HG03342 (cell line): ENCODE data around the gene PRKAG3.
"Not testable (repeated sequence)": the region's sequence is repeated elsewhere in the genome, so short reads cannot be mapped to it uniquely, and the experiment has no call there.

Experiments
- ATAC-seq: cut with Tn5 transposase; IDR thresholded peaks from one replicate; pipeline ENCODE4 v1.9.1; 2021; ENCODE audit warnings: mild to moderate bottlenecking, moderate library complexity; ENCODE audit not compliant: unreplicated experiment

PRKAG3 gene

GRCh38 chr2:218863021-218863520 is 31.5 kb upstream of the PRKAG3 start:
- no peak for ATAC-seq

GRCh38 chr2:218861645-218862318 is 30.2 kb upstream of the PRKAG3 start:
- no peak for ATAC-seq

DNA sequence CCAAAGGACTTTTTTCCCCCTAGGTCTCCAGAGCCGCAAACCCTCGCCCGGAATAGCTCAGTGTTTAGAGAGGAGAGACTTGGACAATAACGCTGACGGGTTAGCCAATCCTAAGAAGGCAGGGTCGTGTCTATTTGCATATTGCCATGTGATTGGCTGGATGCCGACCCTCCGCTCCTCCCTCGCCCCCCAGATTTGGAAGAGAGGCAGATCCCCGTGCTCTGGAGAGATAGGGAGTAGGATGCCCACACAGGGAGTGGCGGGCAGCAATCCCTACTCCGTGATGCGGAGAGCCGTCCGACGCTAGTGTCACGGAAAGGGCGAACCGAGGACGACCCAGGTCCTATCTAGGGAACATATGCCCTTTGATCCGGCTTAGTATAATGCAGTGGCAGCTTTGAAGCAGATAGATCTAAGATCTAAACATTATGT is 29.4 kb upstream of the PRKAG3 start:
- no peak for ATAC-seq

- no peak for ATAC-seq
Observed at GRCh38 chr2:218859988-218860831, 28.6 kb upstream of the PRKAG3 start.

GRCh38 chr2:218859556-218859987 is 28.0 kb upstream of the PRKAG3 start, which contains the start of gene WNT6:
WNT6 (plus strand) TSS chr2:218859805; CDS start chr2:218860038, 233 bp downstream.
- ATAC-seq, result no peak

- ATAC-seq, result no peak
Observed at GRCh38 chr2:218858671-218859555, 27.3 kb upstream of the PRKAG3 start.

DNA sequence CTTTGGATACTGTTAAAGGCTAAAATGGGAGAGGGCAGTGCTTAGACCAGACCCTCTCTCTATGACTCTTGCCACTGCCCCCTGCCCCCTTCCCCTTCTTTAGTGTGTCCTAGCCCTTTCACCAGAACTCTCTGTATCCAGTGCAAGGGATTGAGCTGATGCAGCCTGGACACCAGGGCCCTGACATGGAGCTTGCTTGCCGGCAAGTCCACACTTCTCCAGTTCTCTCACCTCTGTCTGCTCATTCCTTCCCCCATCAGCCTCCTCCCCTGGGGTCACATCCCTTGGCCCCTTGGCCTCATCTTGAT is 26.5 kb upstream of the PRKAG3 start:
- ATAC-seq, result no peak

- no peak for ATAC-seq
Observed at GRCh38 chr2:218857371-218858137, 26.0 kb upstream of the PRKAG3 start.

DNA sequence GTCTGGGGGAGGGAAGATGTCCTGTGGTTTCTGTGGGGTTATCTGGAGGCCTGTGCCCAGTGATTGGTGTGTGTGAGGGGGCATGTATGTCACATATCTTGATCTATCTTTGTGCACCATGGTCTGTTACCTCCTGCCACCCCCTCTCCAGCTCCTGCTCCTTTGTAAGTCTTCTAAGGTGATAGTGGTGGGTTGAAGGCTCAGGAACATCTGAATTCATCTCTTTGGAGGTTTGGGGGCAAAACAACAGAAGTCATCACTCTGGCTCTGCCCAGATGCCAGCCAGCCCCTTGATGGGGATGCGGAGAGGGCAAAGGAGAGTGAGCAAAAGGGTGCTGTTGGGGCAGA is 25.3 kb upstream of the PRKAG3 start:
- no peak for ATAC-seq

- ATAC-seq, result no peak
Observed at GRCh38 chr2:218856167-218856895, 24.7 kb upstream of the PRKAG3 start.

GRCh38 chr2:218855305-218856166 is 23.9 kb upstream of the PRKAG3 start:
- ATAC-seq, result no peak

DNA sequence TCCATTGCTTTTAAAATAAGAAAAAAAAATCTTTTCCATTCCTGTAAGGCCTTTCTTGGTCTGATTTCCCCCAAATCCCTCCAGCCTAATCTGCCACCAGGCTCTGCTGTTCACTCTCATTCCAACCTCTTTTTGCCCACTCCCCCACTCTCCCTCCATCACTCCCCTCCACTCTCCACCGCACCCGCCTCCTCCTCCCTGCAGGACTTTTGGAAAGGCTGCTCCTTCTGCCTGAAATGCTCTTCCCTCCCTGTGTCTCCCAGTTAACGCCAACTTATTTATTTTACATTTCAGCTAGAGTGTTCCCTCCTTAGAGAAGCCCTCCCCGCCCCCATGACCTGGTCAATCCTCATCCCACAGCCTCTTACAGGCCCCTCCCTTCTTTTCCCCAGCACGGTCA is 23.3 kb upstream of the PRKAG3 start:
- ATAC-seq, result no peak

DNA sequence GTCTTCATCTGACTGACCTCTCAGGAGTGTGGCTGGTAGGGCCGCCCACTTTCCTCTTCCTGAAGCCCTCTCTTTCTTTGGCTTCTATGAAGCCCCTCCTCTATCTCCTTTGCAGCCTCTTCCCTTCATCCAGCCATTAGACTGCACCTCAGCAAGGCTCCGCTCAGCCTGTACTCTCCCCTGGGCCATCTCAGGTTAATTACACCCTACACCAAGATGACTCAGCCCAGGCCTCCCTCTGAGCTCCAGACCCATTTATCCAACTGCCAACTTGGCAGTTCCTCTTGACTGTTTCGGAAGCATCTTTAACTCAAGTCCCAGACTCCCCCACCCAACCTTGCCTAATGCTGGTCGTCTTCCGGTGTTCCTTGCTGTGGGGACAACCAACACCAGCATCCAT is 22.2 kb upstream of the PRKAG3 start:
- ATAC-seq, result no peak

DNA sequence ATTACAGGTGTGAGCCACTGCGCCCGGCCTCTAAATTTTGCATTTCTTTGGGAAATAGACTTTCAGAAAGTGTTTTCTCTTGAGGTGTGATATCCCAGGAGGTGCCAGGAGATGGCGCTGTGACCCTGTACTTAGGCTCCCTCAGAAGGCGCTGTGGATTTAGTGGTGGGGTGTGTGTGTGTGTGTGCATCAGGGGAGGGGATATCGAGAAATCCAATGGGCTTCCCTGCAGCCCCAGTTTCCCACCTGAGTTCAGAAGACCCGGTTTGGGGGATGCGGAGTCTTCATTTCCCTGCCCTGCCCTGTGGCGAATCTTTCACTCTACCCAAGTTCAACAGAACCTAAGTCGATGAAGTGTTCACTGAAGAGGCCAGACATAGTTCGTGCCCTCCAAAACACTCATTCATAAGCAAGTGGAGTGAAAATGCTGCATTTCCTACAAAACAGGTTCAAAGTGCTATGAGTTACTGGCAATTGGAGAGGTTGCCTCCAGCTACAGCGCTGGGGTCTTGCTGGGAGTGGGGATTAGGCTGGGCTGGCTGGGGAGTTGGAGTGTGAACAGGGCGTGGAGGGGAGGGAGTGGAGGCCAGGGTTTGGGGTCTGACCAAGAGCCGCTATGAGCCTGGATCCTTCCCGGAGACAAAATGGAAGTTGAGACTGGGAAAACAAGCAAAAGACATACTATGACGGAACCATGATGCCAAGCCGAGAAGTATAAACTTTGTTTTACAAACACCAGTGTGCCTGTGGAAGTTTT is 21.5 kb upstream of the PRKAG3 start:
- ATAC-seq, result no peak

DNA sequence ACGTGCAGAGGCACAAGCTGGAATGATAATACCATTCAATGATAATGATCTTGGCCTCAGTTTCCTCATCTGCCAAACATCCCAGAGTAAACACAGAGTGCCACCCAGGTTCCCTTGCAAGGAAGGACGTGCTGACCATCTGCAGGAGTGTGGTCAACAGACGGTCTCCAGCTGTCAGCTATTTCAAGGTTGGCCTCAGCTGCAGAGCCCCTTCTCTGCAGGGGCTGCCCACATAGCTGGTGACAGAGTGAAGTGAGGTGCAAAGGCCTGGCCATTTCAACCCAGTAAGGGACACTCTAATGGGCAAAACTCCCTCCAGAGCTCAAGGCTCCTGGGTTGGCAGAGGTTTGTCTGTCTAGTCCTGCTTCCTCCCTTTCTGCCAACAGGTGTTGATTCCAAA is 19.7 kb upstream of the PRKAG3 start:
- ATAC-seq, result no peak

- ATAC-seq, result no peak
Observed at GRCh38 chr2:218850796-218851195, 19.2 kb upstream of the PRKAG3 start.

- no peak for ATAC-seq
Observed at GRCh38 chr2:218849721-218850120, 18.1 kb upstream of the PRKAG3 start.

DNA sequence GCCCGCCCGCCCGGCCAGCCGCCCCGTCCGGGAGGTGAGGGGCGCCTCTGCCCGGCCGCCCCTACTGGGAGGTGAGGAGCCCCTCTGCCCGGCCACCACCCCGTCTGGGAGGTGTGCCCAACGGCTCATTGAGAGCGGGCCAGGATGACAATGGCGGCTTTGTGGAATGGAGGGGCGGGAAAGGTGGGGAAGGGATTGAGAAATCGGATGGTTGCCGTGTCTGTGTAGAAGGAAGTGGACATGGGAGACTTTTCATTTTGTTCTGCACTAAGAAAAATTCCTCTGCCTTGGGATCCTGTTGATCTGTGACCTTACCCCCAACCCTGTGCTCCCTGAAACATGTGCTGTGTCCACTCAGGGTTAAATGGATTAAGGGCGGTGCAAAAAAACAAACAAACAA is 15.4 kb upstream of the PRKAG3 start:
- ATAC-seq, result not testable (repeated sequence)
